Coronary artery (tissue), 2 donors: ENCODE data around the gene TERC.

Experiments
- DNase-seq: peaks from one replicate; pipeline ENCODE4 v3.0.0-alpha.2; 2017; ENCODE audit warnings: low spot score
- H3K27ac ChIP-seq, 2 donors: fragments of 200-600 bp; sonication (generic); one replicate each; pipeline ENCODE4 v1.5.1; 2016 to 2019
- H3K4me3 ChIP-seq: fragments of 200-600 bp; sonication (generic); 2 replicates; pipeline ENCODE4 v1.5.1; 2016; ENCODE audit warnings: mild to moderate bottlenecking, moderate library complexity
- TF ChIP-seq, protein P1 (sequence below): fragments of 200-600 bp; sonication (generic); IDR thresholded peaks from one replicate; pipeline ENCODE4 v1.5.1; 2019; ENCODE audit warnings: antibody characterized with exemption

TERC gene

DNA sequence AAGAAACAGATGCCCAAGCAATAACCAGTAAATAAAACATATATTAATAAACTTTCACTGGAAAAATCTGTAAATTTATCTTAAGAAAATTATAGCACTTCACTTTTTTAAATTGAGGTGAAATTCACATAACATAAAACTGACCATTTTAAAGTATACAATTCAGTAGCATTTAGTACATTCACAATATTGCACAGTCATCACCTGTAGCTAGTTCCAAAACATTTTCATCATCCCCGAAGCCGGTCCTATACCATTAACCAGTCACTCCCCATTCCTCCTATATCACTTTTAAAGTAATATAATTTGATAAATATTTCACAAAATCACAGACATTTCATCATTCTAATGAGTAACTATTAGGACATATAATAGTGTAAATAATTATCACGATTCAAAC is 39.8 kb upstream of the TERC start:
- DNase-seq = no peak
- no peak overlapping the region for H3K27ac ChIP-seq
- TF ChIP-seq, protein P1, sequence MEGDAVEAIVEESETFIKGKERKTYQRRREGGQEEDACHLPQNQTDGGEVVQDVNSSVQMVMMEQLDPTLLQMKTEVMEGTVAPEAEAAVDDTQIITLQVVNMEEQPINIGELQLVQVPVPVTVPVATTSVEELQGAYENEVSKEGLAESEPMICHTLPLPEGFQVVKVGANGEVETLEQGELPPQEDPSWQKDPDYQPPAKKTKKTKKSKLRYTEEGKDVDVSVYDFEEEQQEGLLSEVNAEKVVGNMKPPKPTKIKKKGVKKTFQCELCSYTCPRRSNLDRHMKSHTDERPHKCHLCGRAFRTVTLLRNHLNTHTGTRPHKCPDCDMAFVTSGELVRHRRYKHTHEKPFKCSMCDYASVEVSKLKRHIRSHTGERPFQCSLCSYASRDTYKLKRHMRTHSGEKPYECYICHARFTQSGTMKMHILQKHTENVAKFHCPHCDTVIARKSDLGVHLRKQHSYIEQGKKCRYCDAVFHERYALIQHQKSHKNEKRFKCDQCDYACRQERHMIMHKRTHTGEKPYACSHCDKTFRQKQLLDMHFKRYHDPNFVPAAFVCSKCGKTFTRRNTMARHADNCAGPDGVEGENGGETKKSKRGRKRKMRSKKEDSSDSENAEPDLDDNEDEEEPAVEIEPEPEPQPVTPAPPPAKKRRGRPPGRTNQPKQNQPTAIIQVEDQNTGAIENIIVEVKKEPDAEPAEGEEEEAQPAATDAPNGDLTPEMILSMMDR = no peak

DNA sequence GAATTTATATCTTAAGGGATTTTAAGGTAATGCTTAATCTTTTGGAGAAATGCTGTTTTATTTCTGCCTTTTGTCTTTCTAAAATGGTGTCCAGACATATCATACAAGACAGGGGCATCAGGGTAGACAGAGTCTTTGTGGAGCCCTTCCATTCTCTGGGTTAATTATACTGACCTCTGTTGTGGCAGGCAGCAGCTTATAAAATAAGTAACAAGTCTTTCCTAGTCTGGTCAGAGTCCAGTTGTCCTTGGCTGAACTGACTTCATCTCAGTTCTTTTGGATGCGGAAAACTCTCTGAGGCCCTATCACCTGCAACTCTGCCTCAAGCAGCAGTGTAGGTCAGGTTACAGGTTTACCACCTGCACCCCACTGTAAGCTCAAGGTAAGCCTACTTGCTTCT is 27.5 kb upstream of the TERC start:
- no peak overlapping the region for H3K4me3 ChIP-seq
- no peak overlapping the region for H3K27ac ChIP-seq
- no peak for DNase-seq
- TF ChIP-seq, protein P1 = no peak

More for the DNA sequence above, 39.8 kb upstream of the TERC start:
- H3K4me3 ChIP-seq = no peak overlapping the region

DNA sequence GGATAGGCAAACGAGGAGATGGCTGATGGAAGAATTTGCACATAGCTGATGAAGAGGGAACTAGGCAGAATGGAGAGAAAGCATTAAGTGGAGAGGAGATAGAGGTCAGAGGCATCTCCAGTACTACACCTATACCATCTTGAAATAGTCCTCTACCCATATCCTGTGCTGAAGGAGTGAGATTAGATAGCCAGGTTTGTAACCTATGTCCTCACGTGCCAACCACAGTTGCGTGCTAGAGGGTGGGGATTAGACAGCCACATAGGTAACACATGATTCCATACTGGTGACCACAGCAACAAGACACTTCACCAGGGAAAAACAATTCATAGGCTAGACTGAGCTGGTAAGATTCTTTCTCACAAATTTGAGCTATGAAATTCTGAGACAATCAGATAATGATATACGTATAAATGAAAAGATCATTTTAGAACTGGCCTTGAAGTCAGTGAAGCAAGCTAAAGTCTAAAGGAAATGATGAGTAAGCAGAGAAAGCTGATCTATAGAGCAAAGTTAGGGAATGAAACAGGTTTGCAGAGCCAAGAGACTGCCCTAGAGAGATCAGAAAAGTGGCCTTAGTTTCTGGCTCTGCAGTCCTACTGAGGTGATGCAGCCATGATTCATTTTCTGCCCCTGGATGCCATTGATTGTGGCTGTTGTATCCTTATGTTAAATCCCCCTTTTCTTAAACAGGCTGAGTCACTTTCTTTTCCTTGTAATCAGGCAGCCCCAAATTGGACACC is 26.0 kb upstream of the TERC start:
- H3K27ac ChIP-seq = no peak overlapping the region
- TF ChIP-seq, protein P1 = no peak
- no peak overlapping the region for H3K4me3 ChIP-seq
- no peak for DNase-seq

DNA sequence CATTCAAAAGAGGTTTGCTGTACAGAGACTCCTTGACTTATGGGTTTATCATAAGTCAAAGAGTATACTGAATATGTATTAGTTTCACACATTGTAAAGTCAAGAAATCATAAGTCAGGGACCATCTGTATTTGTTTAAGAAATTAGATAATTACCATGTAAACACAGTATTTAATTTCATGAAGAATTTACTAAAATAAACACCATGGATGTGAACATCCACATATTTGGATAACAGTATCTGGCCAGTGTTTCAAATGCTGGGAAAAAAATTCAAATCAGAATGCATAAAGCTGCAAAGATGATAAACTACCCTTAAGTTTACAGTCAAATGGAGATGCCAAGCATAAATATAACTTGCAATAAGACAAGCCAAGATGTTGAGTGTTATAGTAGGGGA is 25.4 kb upstream of the TERC start:
- TF ChIP-seq, protein P1 = no peak
- Histone ChIP-seq H3K4me3 (no peak overlapping the region), H3K27ac (no peak overlapping the region)
- no peak for DNase-seq

DNA sequence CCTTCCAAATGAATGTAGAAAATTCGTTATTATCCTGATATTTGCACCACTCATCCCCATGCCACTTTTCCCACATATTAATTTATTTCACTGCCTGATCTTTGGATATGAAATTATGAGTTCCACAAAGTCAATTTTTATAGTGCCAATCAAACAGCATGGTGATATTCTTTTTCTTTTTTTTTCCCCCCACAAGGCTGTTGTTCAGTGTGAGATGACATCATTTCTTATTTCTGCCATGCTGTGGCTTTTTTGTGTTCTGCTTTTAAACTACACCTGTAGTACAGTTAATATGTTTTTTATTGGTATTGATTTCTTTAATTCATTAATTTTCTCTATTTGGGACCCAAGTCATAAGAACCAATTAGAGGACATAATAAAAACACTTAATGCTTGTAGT is 22.9 kb upstream of the TERC start:
- TF ChIP-seq, protein P1 = no peak
- H3K27ac ChIP-seq = no peak overlapping the region

DNA sequence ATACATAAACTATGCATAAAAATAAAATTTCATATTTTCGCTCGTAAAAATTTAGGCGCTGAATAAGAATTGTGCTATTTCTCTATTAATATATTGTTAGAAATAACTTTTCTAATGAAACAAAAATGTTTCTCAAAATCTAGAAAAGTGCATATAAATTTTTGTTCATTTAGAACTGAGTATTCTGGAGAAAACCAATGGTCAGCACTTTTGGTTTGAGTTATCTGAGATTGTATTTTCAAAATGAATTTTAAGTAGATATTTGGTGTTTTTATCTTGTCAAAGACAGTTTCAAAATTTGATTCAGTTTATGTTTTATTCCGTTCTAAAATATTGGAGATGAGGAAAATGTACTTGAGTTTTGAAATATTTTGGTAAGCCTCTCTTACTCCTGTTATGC is 22.3 kb upstream of the TERC start:
- no peak overlapping the region for H3K4me3 ChIP-seq
- TF ChIP-seq, protein P1 = no peak
- H3K27ac ChIP-seq = no peak overlapping the region
- no peak for DNase-seq

More for the DNA sequence above, 22.9 kb upstream of the TERC start:
- no peak for DNase-seq
- no peak overlapping the region for H3K4me3 ChIP-seq

DNA sequence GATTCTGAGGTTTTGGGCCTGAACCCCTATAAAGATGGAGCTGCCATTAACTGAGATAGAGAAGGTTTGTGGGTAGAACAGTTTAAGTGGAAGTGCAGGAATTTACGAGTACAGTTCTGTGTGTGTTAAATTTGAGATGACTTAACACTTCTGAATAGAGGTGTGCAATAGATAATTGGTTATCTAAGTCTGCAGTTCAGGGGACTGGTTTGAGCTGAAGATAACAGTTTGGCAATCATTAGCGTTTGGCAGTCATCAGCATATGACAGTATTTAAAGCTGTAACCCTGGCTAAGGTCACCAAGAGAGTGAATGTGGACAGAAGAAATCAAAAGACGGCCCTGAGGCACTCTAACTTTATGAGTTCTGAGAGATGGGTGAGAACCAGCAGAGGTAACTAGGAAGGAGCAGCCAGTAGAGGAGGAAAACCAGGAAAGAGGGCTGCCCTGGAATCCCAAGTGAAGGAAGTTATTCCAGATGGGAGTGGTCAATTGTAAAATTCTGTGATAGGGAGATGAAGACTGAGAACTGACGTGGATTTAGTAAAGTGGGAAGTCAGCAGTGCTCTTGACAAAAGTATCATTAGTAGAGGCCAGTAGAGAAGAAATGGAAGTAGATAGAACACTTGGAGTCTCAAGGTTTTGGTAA is 16.5 kb upstream of the TERC start:
- no peak for DNase-seq
- TF ChIP-seq, protein P1 = no peak
- H3K27ac ChIP-seq = no peak overlapping the region
- no peak overlapping the region for H3K4me3 ChIP-seq
